Uterus (tissue), 4 donors: ENCODE measurements around the gene SPI1. TPM values are rescaled to one million over a fixed set of nuclear protein-coding genes. Genes with fewer than 3 reads are reported as not detected.
A peak's percentile ranks its signal among the peaks of the same experiment; 100 is the strongest.

ENCODE experiments used
- DNase-seq, 2 donors: peaks; one replicate each; pipeline ENCODE4 v3.0.0-alpha.2; 2019 to 2020
- H3K27ac ChIP-seq, 2 donors: fragments of 200-600 bp; sonication (generic); 1 replicate in 1 of 2; 2 replicates in 1 of 2; pipeline ENCODE4 v1.5.1; 2016 to 2018
- H3K27me3 ChIP-seq, 2 donors: fragments of 200-600 bp; sonication (generic); one replicate each; pipeline ENCODE4 v1.5.1; 2018 to 2019; ENCODE audit warnings: control low read depth in 1 of 2
- H3K36me3 ChIP-seq, 2 donors: fragments of 200-600 bp; sonication (generic); one replicate each; pipeline ENCODE4 v1.5.1; 2019; ENCODE audit warnings: control low read depth in 1 of 2
- H3K4me1 ChIP-seq, 2 donors: fragments of 200-600 bp; sonication (generic); one replicate each; pipeline ENCODE4 v1.5.1; 2018 to 2019; ENCODE audit warnings: control low read depth in 1 of 2
- H3K4me3 ChIP-seq, 2 donors: fragments of 200-600 bp; sonication (generic); 1 replicate in 1 of 2; 2 replicates in 1 of 2; pipeline ENCODE4 v1.5.1; 2018 to 2019; ENCODE audit warnings: mild to moderate bottlenecking in 1 of 2
- H3K9me3 ChIP-seq, 2 donors: fragments of 200-600 bp; sonication (generic); one replicate each; pipeline ENCODE4 v1.5.1; 2019; ENCODE audit warnings: control low read depth in 1 of 2
- POLR2A ChIP-seq, 2 donors: fragments of 450-650 bp; IDR thresholded peaks; one replicate each; pipeline ENCODE4 v1.6.1; 2016; ENCODE audit warnings: antibody characterized with exemption in 2 of 2, mild to moderate bottlenecking in 1 of 2, moderate library complexity in 1 of 2
- intact Hi-C: fragments of 100-400 bp; cut with DNase I; formaldehyde crosslinking; loops from one replicate; pipeline ENCODE4 v1.15.1; 2023; ENCODE audit warnings: low total_unique reads
- total RNA-seq, 4 donors: library from RNA; depleted of rRNA in 3 of 4; stranded (reverse); fragments of >200 nt in 3 of 4; gene quantifications; one replicate each; pipeline versions ENCODE4 v1.1.0 to v1.2.4, GENCODE V29; 2014 to 2023
- TF ChIP-seq, protein P1 (sequence below), 4 experiments: fragments of 200-600 bp in 2 of 4; fragments of 450-650 bp in 2 of 4; sonication (generic) in 2 of 4; IDR thresholded peaks; one replicate each; pipeline ENCODE4 v1.5.1; 2016 to 2019; ENCODE audit warnings: antibody characterized with exemption in 4 of 4, mild to moderate bottlenecking in 2 of 4, moderate library complexity in 1 of 4
- donor health status: DM: yes; HTN: yes; CAD: no.

The SPI1 gene
- total RNA-seq, 4 donors from 2014 or later = 4.9 to 9.7 (median 7.6) TPM

DNA sequence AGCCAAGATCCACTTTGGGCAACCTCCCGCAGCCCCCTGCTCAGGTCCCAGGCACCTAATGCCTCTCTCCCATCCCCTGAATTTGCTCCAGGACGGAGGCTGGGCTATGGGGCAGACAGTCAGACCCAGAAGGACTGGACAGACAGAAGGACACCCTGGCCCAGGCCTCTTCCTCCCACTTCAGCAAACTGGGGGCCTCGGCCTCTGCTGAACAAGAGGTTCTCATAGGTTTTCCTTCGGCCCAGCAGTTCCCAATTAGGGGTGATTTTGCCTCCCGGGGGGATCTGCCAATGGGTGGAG is 3.7 kb downstream of the SPI1 start:
- no peaks in the 10 kb centered on the region for H3K4me1 ChIP-seq
- DNase-seq = no peak
- H3K9me3 ChIP-seq = no peaks in the 10 kb centered on the region
- no peaks in the 10 kb centered on the region for H3K36me3 ChIP-seq
- H3K27ac ChIP-seq = no peak overlapping the region
- H3K4me3 ChIP-seq = no peak overlapping the region
- H3K27me3 ChIP-seq = no peaks in the 10 kb centered on the region
- intact Hi-C loops = loop anchor here (10.0 kb wide), 1 partner anchor 470 kb away; the partner anchor contains the start of gene NUP160
- TF ChIP-seq POLR2A (IDR thresholded peaks at IDR 0.05) = no peak

DNA sequence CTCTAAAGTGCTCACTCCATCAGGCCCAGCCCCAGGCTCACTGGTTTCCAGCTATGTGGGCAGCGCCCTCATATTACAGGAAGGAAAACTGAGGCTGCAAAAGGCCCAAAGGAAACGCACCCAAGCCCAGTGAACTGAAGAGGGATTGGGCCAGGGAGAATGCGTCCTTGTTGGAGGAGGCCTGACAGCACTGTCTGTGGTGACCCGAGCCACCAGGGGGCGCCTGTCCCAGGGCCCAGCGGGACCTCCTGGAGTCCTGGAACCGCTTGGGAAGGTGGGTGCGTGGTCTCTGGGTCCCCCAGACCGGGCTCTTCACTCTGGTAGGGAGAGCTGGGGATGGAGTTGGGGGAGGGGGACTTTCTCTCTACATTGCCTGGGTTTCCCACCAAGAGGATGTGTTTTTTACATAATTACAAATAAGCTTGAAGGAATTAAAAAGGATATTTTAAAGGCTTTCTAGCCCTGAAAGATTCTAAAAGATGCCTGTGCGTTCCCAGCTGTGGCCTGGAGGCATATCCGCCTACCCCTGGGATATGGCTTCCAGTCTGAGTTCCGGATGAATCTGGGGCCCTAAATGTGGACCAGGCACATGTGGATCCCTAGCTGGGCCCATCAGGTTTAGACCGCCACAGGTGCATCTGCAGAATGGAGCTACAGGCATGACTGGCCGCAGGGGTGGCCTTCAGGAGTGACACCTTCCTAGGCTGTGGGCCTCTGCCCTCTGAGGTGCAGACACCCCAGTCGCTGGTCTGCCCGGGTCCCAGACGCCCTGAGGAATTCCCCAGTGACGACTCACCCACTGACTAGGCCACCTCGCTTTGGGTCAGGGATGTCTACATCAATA is 4.2 kb downstream of the SPI1 start:
- H3K27ac ChIP-seq = peak overlapping the region in 1 of 2 donors; percentile 40

DNA sequence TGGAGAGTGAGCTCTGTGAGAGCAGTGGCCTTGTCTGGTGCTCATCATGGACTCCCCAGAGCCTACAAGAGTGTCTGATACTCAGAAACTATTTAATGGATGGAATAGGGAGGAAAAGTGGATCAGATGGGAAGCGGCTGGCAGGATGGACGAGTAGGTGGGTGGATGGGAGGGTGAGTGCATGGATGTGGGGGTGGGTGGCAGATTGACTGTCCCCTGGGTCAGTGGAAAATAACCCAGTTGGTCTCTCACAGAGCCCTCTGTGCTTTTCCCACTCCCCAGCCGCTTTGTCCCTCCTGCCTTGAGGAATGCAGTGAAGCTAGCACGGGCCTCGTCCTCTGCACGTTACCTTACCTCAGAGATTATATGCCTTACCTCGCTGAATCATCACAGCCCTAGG is 5.9 kb downstream of the SPI1 start:
- intact Hi-C loops = loop anchor here (10.0 kb wide), 1 partner anchor 472 kb away; the partner anchor contains the start of gene NUP160
- DNase-seq = no peak

More for the DNA sequence above, 4.2 kb downstream of the SPI1 start:
- intact Hi-C loops = loop anchor here (10.0 kb wide), 1 partner anchor 471 kb away; the partner anchor contains the start of gene NUP160
- H3K4me3 ChIP-seq = no peak overlapping the region
- H3K9me3 ChIP-seq = no peaks in the 10 kb centered on the region
- H3K4me1 ChIP-seq = no peaks in the 10 kb centered on the region
- TF ChIP-seq, protein P1, sequence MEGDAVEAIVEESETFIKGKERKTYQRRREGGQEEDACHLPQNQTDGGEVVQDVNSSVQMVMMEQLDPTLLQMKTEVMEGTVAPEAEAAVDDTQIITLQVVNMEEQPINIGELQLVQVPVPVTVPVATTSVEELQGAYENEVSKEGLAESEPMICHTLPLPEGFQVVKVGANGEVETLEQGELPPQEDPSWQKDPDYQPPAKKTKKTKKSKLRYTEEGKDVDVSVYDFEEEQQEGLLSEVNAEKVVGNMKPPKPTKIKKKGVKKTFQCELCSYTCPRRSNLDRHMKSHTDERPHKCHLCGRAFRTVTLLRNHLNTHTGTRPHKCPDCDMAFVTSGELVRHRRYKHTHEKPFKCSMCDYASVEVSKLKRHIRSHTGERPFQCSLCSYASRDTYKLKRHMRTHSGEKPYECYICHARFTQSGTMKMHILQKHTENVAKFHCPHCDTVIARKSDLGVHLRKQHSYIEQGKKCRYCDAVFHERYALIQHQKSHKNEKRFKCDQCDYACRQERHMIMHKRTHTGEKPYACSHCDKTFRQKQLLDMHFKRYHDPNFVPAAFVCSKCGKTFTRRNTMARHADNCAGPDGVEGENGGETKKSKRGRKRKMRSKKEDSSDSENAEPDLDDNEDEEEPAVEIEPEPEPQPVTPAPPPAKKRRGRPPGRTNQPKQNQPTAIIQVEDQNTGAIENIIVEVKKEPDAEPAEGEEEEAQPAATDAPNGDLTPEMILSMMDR (IDR thresholded peaks at IDR 0.05) = peak; percentile 90 to 94 (median 90)
- TF ChIP-seq POLR2A (IDR thresholded peaks at IDR 0.05) = no peak
- no peaks in the 10 kb centered on the region for H3K36me3 ChIP-seq
- DNase-seq = peak; percentile 83
- no peaks in the 10 kb centered on the region for H3K27me3 ChIP-seq

DNA sequence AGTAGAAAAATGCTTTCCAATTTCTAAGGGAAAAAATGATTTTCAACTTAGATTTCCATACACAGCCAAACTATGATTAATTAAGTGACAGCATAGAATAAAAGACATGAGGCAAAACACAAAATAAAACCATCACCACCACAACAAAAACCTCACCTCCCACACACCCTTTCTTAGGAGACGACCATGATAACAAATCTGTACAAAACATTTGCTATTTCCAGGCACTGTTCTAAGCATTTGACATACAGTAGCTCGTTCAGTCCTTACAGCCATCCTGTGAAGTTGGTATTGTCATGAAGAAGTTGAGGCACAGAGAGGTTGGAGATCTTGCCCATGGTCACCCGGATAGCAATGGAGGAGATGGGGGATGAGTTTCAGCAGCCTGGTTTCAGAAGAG is 8.7 kb downstream of the SPI1 start:
- no peaks in the 10 kb centered on the region for H3K36me3 ChIP-seq
- no peaks in the 10 kb centered on the region for H3K9me3 ChIP-seq
- no peaks in the 10 kb centered on the region for H3K27me3 ChIP-seq
- H3K4me1 ChIP-seq = no peaks in the 10 kb centered on the region
- no peak overlapping the region for H3K27ac ChIP-seq
- DNase-seq = no peak
- TF ChIP-seq, protein P1 (IDR thresholded peaks at IDR 0.05) = no peak
- H3K4me3 ChIP-seq = no peak overlapping the region
- intact Hi-C loops = loop anchor here (10.0 kb wide), 1 partner anchor 475 kb away; the partner anchor contains the start of gene NUP160

More for the DNA sequence above, 5.9 kb downstream of the SPI1 start:
- H3K4me1 ChIP-seq = no peaks in the 10 kb centered on the region
- no peak overlapping the region for H3K27ac ChIP-seq
- TF ChIP-seq POLR2A (IDR thresholded peaks at IDR 0.05) = no peak
- TF ChIP-seq, protein P1 (IDR thresholded peaks at IDR 0.05) = no peak
- no peaks in the 10 kb centered on the region for H3K9me3 ChIP-seq
- H3K4me3 ChIP-seq = no peak overlapping the region
- H3K36me3 ChIP-seq = no peaks in the 10 kb centered on the region
- H3K27me3 ChIP-seq = no peaks in the 10 kb centered on the region

DNA sequence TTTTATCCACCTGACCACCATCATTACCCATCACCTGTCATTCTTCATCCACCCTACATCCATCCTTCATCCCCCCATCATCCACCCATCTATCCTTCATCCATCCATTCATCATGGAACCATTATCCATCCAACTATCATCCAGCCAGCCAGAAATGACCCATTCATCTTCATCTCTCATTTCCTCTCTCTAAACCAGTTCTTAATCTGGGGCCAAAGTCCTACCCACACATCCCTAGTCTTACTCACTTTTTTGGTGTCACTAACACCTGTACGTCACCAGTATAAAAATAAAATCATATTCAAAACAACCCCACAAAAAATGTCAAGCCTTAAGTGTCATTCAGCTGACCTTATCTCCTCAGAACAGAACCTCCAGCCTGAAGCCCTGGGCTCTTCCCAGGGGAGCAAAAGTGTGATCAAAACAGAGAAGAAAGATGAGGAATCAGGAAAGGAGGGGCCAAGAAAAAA is 12.3 kb downstream of the SPI1 start:
- Histone ChIP-seq H3K36me3 (no peaks in the 10 kb centered on the region), H3K9me3 (no peaks in the 10 kb centered on the region), H3K4me1 (no peaks in the 10 kb centered on the region), H3K27me3 (no peaks in the 10 kb centered on the region), H3K27ac (no peak overlapping the region), H3K4me3 (no peak overlapping the region)
- TF ChIP-seq, protein P1 (IDR thresholded peaks at IDR 0.05) = no peak
- no peak for TF ChIP-seq POLR2A (IDR thresholded peaks at IDR 0.05)
- intact Hi-C loops = no loop called here
- no peak for DNase-seq
